ENCODE results near the gene TSPOAP1.

DNA sequence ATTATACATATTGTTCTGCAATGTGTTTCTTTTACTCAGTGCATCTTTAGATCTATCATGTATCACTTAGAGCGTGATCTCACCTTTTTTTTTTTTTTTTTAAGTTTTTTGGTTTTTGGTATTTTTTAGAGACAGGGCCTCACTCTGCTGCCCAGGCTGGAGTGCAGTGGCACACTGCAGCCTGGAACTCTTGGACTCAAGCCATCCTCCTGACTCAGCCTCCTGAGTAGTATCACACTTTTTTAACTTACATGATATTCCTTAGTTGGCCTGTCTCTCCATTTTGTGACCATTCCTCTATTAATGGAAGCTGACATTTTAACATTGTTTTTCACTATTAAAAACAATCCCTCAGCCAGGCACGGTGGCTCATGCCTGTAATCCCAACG, 43.2 kb downstream of the TSPOAP1 start:
- TF ChIP-seq, protein P1, sequence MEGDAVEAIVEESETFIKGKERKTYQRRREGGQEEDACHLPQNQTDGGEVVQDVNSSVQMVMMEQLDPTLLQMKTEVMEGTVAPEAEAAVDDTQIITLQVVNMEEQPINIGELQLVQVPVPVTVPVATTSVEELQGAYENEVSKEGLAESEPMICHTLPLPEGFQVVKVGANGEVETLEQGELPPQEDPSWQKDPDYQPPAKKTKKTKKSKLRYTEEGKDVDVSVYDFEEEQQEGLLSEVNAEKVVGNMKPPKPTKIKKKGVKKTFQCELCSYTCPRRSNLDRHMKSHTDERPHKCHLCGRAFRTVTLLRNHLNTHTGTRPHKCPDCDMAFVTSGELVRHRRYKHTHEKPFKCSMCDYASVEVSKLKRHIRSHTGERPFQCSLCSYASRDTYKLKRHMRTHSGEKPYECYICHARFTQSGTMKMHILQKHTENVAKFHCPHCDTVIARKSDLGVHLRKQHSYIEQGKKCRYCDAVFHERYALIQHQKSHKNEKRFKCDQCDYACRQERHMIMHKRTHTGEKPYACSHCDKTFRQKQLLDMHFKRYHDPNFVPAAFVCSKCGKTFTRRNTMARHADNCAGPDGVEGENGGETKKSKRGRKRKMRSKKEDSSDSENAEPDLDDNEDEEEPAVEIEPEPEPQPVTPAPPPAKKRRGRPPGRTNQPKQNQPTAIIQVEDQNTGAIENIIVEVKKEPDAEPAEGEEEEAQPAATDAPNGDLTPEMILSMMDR (conservative IDR thresholded peaks at IDR 0.05 in 1 of 2, IDR thresholded peaks at IDR 0.05 in 1 of 2; ENCODE audit: extremely low read depth in 1 of 2, insufficient read depth in 1 of 2, low read depth in 1 of 2, low read length in 2 of 2), result no peak
- TF ChIP-seq EZH2 (IDR thresholded peaks at IDR 0.05; ENCODE audit: borderline replicate concordance, low read length), result no peak

Data from mammary epithelial cell (primary cell).